HG03432 (cell line): Measurements from ENCODE around the gene SNAI3.

Experiments
- ATAC-seq: cut with Tn5 transposase; IDR thresholded peaks from one replicate; pipeline ENCODE4 v1.9.1; 2021; ENCODE audit warnings: mild to moderate bottlenecking, moderate library complexity; ENCODE audit not compliant: unreplicated experiment

The SNAI3 gene

DNA sequence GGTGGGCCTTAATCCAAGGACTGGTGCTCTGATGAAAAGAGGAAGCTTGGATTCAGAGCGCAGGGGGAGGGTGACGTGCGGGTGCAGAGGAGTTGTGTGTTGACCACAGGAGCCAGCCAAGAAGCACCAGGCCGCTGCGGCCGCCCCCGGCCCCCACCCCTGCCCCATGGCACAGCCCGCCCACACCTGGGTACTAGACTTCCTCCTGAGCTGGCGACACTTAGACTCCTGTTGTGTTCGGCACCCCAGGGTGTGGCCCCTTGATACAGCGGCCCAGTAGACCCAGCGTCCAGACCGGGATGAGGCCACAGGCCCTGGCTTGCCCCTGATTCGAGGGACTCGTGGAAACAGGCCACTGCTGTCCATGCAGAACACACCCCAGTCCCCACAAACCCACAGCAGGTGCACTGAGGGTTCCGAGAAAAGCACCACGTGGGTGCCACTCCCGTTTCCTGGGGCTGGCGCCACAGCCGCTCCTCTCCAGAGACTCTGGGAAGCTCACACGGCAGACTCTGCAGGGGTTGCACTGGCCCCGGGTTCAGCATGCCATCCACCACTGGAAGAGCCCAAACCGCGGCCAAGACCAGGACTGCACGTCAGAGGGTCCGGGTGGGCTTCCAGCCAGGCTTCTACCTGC lies 5.7 kb upstream of the SNAI3 start:
- no peak for ATAC-seq

DNA sequence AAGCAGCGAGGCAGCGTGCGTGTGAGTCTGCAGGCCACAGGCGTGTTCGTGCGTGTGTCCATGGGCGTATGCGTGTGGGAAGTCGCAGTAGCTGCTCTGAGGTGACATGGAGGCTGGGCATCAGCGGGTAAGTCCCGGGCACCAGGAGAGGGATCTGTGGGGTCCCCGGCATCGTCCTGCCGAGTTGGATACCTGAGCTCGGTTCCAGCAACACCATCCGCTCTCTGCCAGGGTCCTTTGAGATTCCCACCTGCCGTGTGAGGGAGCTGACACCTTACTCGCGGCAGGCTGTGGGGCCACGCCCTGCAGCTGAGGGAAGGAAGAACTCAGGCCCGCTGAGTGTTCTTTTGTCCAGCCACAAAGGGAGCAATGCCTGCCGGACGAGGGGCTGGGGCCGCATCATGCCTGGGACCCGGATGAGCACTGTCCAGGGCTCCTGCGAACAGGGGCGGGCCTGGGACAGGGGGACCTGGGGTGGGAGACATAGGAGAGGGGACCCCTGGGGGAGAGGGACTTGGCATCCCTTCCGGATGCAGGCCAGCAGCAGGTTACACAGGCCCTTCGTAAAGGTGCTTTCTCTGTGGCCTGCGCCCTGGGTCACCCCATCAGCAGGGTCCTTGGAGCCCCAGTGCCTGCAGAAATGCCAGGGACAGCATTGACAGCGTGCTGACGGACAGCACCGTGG lies 5.0 kb upstream of the SNAI3 start:
- no peak for ATAC-seq

DNA sequence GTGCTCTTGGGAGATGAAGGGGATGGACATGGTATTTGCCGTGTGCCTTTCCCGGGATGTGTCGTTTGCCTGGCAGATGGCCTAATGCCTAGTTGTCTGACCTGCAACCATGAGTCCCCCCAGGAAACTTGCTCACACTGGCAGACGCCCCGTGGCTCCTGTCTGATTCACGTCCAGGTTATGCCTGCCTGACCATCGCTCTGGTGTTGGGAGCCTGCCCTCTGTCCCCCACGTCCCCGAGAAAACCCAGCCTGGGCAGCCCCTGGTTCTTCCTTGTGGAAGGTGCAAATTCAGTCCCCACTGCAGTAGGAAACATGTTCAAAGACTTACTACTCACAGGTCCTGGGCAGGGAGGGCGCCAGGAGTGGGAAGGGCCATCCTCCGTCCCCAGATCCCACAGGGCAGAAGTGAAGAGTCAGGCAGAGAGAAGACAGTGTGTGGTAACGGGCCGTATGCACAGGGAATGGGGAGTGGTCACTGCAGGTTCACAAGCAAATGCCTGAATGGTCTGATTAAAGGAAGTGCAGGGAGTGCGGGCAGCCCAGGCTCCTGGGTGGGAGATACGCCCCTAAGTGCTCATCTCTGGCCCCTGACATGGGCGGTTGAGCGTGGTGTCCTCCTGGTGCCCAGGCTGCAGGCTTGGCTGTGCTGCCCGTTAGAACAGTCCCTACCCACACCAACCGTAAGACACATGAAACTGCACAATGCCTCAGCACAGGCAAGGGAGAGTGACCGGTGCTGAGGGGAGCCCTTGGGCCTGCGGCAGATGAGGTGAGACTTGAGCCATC lies 4.2 kb upstream of the SNAI3 start:
- no peak for ATAC-seq

DNA sequence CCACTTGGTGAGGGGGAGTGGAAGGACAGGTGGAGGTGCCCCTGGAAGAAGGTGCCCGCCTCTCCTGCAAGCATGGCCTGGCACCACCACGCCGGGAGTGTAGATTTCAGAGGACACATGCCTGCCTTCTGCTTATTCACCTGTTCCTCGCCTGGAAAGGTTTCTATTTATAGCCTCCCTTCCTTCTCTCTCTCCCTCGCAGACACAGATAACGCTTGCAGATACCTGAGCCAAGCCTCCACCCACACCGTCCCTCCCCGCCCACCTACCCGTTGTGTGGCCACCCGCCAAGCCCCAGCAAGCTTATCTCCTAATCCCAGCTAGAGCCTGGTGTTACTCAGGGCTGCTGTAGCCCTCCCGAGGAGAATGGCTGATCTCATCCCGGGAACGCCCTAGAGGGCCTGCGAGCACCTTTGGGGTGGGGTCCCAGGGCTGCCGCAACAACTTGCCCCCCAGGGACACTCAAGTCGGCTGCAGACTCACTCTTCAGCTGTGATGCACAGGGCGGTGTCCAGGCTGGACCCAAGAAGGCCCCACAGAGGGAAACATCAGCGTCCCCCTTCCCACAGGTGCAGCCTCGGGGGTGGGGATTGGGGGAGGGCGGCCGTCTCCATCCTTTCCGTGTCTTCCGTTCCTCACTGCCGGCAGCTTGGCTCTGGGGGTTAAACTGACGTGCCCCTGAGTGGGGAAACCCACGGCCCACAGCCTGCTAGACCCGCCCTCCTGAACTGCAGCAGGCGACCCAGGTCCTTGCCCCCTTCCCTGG lies 1.9 kb upstream of the SNAI3 start:
- no peak for ATAC-seq

DNA sequence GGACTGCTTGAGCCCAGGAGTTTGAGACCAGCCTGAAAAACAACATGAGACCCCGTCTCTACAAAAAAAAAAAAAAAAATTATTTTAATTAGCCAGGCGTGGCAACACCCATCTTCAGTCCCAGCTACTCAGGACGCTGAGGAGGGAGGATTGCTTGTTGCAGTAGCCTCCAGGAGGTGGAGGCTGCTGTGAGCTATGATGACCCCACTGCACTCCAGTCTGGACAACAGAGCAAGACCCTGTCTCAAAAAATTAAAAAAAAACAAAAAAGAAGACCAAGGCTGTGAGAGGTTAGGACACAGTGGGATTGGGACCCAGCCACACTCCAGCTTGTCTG lies 1.3 kb upstream of the SNAI3 start:
- no peak for ATAC-seq

DNA sequence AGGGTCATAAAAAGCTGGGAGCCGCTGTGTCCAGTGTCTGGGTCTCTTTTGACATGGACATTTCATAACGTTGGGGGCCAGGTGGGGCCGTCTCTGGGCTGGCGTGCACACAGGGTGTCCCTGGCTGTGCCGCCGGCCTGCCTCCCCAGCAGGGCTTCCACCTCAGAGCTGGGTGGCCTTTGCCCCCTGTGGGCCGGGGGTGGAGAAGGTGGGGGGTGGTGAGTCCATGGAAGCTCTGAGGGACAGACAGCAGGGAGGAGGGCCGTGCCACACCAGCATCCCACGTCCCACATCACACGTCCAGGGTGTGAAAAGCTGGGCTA lies 908 bp upstream of the SNAI3 start:
- no peak for ATAC-seq

DNA sequence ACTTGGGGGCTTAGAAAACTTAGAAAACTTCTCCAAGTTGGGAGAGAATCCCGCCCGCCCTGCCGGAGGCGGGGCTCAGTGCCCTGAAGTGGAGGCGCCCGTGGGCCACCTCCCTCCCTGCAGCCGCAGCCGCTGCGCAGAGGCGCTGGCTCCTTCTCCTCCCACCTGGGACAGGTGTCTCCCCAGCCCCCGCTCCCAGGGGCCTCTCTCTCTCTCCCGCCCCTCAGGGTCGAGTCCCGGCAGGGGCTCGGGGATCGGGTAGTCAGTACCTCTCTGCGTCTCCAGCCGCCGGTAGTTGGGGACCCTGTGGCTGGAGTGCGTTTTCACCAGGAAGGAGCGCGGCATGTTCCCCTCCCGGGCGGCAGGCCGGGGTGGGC lies 257 bp downstream of the SNAI3 start:
- peak; percentile 3 for ATAC-seq

DNA sequence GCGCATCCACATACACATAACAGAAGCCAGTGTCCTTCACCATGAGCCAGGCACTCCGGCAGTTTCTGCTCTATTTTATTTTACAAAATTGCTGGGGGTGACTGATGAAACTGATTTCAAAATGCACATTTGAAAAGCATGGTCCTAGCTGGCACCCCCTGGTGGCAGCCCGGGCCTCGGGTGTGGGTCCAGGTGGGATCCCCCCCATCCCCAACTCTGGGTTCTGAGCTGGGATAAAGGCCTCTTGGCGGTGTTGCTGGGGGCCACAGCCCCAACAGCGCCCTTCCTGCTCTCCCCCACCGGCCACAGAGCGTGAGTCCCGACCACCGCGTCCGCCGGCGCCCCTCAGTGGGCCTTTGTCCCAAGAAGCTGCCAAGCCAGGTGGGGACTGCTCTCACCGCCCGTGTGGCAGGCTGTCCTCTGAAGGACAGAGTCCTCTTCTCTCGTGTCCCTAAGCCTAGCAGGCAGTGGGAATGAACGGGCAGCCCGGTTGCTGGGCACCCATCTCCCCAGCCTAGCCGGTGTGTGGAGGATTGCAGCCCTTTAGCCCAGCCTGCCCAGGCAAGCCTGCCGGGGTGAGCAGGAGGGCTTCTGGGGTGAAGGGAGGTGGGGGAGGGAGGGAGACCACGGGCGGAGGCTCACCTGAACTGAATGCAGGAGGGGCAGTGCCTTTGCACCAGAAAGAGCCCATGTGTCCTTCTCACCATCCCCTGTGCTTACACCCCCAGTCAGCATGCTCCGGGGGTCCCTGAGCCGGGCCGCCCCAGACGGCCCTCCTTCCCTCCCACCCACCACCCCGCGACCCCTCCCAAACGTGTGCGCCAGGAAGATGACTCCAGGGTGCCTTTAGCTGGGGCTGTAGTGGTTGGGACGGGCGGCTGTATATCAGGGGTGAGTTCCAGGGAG lies 898 bp downstream of the SNAI3 start:
- ATAC-seq, result no peak

DNA sequence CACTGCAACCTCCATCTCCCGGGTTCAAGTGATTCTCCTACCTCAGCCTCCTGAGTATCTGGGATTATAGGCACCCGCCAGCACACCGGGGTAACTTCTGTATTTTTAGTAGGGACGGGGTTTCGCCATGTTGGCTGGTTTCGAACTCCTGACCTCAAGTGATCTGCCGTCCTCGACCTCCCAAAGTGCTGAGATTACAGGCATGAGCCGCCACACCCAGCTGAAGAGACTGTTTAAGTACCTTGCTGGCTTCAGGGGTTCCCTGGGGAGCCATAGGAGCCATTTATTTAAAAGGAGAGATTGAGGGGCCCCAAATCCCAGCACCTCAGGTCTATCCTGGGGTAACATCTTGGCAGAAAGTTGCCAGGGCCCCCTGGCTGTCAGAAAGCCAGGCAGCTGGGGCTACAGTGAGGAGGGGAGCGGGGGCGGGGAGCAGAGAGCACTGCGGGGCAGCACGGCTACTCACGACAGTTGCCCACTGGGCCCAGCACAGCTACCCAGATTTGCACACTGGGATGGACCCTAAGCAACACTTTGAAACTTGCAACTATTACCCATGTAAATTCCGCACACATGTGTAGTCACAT lies 1.6 kb downstream of the SNAI3 start:
- no peak for ATAC-seq

DNA sequence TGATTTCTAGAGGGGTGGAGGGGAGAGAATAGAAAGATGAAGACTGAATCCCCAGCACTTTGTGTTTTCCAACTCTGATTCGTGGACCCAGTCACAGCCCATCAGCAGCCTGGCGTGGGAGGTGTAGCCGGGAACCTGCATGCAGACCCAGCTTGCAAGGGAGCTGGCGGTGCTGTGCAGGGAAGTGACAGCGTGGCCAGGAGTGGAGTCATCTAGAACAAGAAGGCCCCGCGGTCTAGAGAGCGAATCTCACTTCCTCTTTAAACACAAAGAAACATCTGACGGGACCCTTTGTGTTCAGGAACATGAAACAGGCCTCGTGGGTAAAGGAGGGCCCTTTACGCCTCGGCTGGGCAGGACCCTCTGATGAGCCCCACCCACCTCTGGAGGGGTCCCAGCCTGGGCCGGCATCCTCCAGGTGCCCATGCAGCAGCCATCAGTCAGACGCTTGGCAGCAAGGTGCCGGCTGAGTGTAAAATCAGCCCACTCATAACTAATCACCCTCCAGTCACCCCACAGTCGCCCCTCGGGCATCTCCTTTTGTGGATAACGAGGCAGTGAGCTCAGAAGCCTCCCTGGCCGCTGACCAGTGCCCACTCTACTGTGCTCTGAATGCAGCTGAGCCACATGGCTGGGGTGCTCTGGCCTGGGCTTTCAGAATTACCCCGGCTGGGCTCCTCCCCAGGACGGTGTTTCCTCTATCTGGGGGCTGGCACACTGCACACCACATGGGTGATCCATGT lies 4.4 kb downstream of the SNAI3 start:
- peak; percentile 70 for ATAC-seq

DNA sequence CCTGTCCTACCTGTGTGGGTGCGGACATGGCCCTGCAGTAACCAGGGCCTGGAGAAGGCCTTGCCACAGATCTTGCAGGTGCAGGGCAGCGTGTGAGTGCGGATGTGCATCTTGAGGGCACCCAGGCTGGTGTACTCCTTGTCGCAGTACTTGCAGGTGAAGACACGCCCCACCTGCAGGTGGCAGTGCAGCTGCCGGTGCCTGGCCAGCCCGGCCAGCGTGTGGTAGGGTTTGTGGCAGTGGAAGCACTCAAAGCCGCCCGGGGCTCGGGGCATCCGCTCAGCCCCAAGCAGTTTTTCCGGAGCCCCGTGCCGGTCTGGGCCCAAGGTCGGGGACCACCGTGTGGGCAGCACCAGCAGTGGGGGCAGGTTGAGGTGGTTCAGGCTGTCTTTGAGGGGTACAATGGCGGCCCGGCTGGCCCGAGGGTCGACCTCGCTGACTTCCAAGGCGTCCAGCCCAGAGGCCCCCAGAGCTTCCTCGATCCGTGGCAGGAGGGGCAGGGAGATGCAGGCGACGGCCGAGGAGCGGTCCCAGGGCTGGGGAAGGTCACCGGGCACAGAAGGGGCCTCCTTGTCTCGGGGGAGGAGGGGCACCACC lies 5.1 kb downstream of the SNAI3 start:
- ATAC-seq, result peak; percentile 15

DNA sequence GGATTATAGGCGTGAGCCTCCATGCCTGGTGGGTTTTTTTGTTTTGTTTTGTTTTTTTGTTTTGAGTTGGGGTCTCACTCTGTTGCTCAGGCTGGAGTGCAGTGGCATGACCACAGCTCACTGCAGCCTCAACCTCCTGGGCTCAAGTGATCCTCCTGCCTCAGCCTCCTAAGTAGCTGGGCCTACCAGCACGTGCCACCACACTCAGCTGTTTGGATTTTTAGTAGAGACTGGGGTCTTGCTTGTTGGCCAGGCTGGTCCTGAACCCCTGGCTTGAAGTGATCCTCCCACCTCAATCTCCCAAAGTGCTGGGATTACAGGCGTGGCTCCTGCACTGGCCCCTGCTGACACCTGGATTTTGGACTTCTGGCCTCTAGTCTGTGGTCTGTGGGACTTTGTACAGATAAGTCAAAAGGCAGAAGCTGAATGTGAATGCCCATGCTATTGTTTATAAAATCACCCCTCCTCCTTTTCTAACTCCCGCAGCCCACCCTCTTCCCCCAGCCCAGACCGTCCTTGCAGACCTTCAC lies 5.7 kb downstream of the SNAI3 start:
- ATAC-seq, result no peak

DNA sequence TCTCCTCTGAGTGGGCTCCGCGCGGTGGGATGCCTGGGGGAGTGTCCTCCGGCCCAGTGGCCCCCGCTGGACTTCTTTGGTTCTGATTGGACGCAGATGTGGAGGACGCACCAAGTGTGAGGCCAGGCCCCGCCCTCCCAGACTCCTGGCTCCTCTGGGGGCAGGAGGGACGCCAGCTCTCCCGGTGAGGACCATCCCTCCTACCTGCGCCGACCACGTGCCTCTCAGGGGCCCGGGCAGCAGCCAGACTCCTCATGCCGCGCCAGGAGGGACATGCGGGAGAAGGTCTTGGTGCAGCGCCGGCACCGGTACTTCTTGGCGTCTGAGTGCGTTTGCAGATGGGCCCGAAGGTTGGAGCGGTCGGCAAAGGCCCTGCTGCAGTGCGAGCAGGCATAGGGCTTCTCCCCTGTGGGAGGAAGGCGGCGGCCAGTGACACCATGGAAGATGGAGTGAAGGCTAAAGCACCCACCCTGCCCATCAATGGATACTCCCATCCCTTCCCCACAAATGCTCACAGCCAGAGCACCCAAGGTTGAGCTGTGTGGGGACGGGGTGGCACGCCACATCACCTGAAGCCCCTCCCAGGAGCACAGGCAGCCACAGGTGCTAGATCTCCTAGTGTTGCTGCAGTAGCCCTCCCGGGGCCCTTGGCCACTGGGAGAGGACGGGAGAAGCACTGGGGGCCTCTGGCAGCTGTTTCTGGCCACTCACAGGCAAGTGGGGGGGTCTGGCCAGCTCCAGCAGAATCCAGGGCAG lies 7.9 kb downstream of the SNAI3 start:
- no peak for ATAC-seq

DNA sequence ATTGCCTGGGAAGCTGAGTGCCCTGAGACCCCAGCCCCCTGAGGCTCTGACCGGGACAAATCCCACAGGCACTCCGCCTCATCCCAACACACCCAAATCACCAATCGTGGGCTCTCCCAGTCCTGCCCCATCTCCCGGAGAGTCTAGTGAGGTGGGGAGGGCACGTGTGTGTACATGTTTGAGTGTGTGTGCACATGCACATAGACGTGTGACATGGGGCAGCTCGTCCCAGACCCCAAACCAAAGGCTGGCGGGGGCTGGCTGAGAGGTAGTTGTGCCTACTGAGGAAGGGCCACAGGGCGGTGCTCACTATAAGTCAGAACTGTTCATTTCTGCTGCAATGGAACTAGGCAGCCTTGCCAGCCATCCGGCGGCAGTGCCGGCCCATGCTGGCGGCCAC lies 8.6 kb downstream of the SNAI3 start:
- ATAC-seq, result no peak

DNA sequence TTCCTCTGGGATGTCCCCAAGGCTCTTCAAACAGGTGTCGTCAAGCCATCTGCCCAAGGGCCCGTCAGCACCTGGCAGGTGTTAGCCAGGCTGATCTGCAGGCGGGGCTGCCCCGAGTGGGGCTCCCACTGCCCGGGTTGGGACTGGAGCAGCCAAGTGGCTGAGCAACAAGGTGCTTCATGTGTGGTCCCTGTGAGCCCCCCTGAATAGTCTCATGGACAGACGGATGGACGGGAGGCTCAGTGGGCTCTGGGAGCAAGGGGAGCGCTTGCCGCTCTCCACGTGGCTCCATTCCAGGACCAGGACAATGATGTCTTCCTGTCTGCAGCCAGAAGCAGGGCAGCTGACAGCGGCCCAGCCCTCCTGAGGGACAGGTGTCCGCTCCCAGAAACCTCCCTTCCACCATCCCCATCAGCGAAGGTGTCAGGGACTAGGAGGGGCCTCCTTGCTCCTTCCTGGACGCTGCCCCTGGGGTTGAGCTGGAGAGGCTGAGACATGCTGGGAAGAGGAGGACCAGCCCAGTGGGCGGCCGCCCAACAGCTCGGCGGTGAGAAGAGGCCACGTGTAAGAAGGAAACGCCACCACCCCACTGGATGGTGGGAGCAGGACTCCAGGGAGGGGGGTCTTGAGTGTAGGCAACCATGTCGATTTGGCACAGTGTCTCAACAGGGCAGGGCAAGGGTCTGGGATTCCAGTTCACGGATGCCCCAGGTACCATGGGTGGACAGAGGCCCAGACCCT lies 9.6 kb downstream of the SNAI3 start:
- ATAC-seq, result no peak

DNA sequence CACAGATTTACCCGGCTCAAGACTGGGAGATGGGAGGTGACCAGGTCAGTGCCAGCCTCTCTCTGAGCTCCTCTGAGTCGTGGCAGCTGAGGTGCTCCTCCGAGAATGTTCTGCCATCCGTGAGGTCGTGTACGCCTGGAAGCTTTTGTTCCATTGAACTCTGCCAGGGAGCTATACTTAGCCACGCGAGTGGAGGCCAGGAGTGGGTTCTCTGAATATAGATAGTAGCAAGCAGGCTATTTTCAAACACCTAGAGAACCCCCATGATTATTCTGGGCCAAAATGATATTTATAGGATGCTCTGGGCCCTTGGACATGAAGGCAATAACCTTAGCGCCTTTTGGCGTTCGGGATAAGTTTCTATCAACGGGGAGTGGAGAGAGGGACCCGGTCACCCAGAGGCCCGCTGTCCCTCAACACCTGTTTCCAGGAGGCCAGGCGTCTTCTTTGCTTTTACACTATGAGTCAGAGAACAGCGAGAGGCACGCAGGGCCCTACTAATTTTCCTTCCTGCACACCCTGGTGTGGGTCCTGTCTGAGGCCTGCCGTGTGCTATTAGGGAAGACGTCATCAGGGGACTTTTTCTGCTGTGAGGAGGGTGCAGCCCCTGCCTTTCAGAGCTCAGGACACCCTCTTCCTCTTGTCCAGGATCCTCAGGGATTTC lies 12.5 kb downstream of the SNAI3 start:
- no peak for ATAC-seq

DNA sequence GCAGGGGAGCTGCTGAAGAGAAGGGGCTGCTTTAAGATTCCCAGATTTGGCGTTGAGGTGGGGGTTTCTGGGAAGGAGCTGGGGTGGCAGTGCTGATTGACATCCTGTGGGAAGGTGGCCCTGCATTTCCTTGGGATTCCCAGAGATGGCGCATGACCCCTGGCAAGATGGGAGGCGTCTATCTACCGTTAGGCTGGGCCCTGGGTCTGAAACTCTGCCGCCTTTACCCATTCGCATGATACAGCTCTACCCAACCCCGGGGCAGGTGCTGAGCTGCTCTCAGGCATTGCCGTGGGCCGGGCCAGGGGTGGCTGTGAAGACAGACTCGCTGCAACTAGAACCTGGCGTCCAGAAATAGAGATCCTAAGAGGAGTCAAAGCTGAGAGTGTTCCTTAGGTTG lies 13.5 kb downstream of the SNAI3 start:
- ATAC-seq, result no peak
